Activated T-helper 1 cell treated with anti-CD3 and anti-CD28 coated beads, Interleukin-12 subunit alpha, Interleukin-12 subunit beta, Interleukin-2, Interleukin-4 antibody, amounts not matched to agents 30 ng/mL and 10 ng/mL and 1 ng/mL, durations not matched to agents 14 hours and 24 hours and 36 hours (primary cell): ENCODE measurements around the gene KCNJ18. TPM values are rescaled to one million over a fixed set of nuclear protein-coding genes. Genes with fewer than 3 reads are reported as not detected.
"Not testable (repeated sequence)": the region's sequence is repeated elsewhere in the genome, so short reads cannot be mapped to it uniquely, and the experiment has no call there.

Experiments
- DNase-seq: peaks from one replicate; pipeline ENCODE4 v3.0.0; 2021; ENCODE audit warnings: low spot score
- H3K27ac Mint-ChIP-seq: one replicate; pipeline ENCODE4 v1.8.0; 2021; ENCODE audit warnings: mild to moderate bottlenecking, mixed read lengths
- H3K27me3 Mint-ChIP-seq: one replicate; pipeline ENCODE4 v1.8.0; 2022; ENCODE audit warnings: mild to moderate bottlenecking, moderate library complexity, mixed read lengths; ENCODE audit not compliant: insufficient read depth
- H3K36me3 Mint-ChIP-seq: one replicate; pipeline ENCODE4 v1.8.0; 2021; ENCODE audit warnings: low read depth, mixed read lengths
- H3K4me1 Mint-ChIP-seq: one replicate; pipeline ENCODE4 v1.8.0; 2021; ENCODE audit warnings: low read depth, mixed read lengths
- H3K4me3 Mint-ChIP-seq: one replicate; pipeline ENCODE4 v1.8.0; 2021; ENCODE audit warnings: mild to moderate bottlenecking, moderate library complexity, mixed read lengths
- H3K9me3 Mint-ChIP-seq: one replicate; pipeline ENCODE4 v1.8.0; 2021; ENCODE audit warnings: mixed read lengths
- intact Hi-C: fragments of 100-400 bp; cut with micrococcal nuclease; formaldehyde crosslinking; loops from one replicate; pipeline ENCODE4 v1.15.1; 2024
- total RNA-seq: library from RNA; stranded (reverse); gene quantifications from 2 replicates; pipeline ENCODE4 v1.2.3, GENCODE V29; 2022

The KCNJ18 gene
- total RNA-seq, result not detected in 2 replicates

GRCh38 chr17:21691883-21692703 lies at the start of gene KCNJ18:
KCNJ18 (plus strand) TSS chr17:21692523; CDS start chr17:21702787, 10,264 bp downstream.
- H3K36me3 Mint-ChIP-seq, H3K4me3 Mint-ChIP-seq, H3K27me3 Mint-ChIP-seq, H3K27ac Mint-ChIP-seq, intact Hi-C loops, DNase-seq, H3K4me1 Mint-ChIP-seq, H3K9me3 Mint-ChIP-seq: not testable (repeated sequence)

GRCh38 chr17:21648125-21648524 lies 44.2 kb upstream of the KCNJ18 start:
- H3K27me3 Mint-ChIP-seq, H3K27ac Mint-ChIP-seq, H3K36me3 Mint-ChIP-seq, H3K9me3 Mint-ChIP-seq, H3K4me1 Mint-ChIP-seq, intact Hi-C loops, H3K4me3 Mint-ChIP-seq, DNase-seq: not testable (repeated sequence)

- H3K36me3 Mint-ChIP-seq, H3K27ac Mint-ChIP-seq, DNase-seq, H3K9me3 Mint-ChIP-seq, H3K4me1 Mint-ChIP-seq, H3K4me3 Mint-ChIP-seq, H3K27me3 Mint-ChIP-seq, intact Hi-C loops: not testable (repeated sequence)
These were observed 42.3 kb upstream of the KCNJ18 start for GRCh38 chr17:21650043-21650442.

GRCh38 chr17:21652049-21652448 lies 40.3 kb upstream of the KCNJ18 start:
- H3K4me3 Mint-ChIP-seq, H3K36me3 Mint-ChIP-seq, H3K4me1 Mint-ChIP-seq, intact Hi-C loops, H3K27ac Mint-ChIP-seq, H3K9me3 Mint-ChIP-seq, DNase-seq, H3K27me3 Mint-ChIP-seq: not testable (repeated sequence)

GRCh38 chr17:21653211-21653610 lies 39.1 kb upstream of the KCNJ18 start:
- H3K27me3 Mint-ChIP-seq, H3K9me3 Mint-ChIP-seq, H3K4me1 Mint-ChIP-seq, intact Hi-C loops, H3K27ac Mint-ChIP-seq, DNase-seq, H3K36me3 Mint-ChIP-seq, H3K4me3 Mint-ChIP-seq: not testable (repeated sequence)

- H3K4me1 Mint-ChIP-seq, H3K9me3 Mint-ChIP-seq, H3K36me3 Mint-ChIP-seq, intact Hi-C loops, H3K27me3 Mint-ChIP-seq, H3K4me3 Mint-ChIP-seq, DNase-seq, H3K27ac Mint-ChIP-seq: not testable (repeated sequence)
These were observed 35.6 kb upstream of the KCNJ18 start for GRCh38 chr17:21656518-21657309.

- intact Hi-C loops, result not testable (repeated sequence)
These were observed 32.7 kb upstream of the KCNJ18 start for GRCh38 chr17:21659635-21660034.

GRCh38 chr17:21661455-21661854 lies 30.9 kb upstream of the KCNJ18 start:
- intact Hi-C loops, H3K27ac Mint-ChIP-seq, H3K4me1 Mint-ChIP-seq, H3K27me3 Mint-ChIP-seq, H3K4me3 Mint-ChIP-seq, H3K9me3 Mint-ChIP-seq, DNase-seq, H3K36me3 Mint-ChIP-seq: not testable (repeated sequence)

More at GRCh38 chr17:21659635-21660034, 32.7 kb upstream of the KCNJ18 start:
- DNase-seq, H3K27me3 Mint-ChIP-seq, H3K27ac Mint-ChIP-seq, H3K9me3 Mint-ChIP-seq, H3K4me3 Mint-ChIP-seq, H3K36me3 Mint-ChIP-seq, H3K4me1 Mint-ChIP-seq: not testable (repeated sequence)

- intact Hi-C loops, H3K4me1 Mint-ChIP-seq, H3K4me3 Mint-ChIP-seq, DNase-seq, H3K27ac Mint-ChIP-seq, H3K36me3 Mint-ChIP-seq, H3K27me3 Mint-ChIP-seq: not testable (repeated sequence)
- H3K9me3 Mint-ChIP-seq, result peaks cover 13% of the 10 kb centered on the region
These were observed 29.2 kb upstream of the KCNJ18 start for GRCh38 chr17:21663166-21663565.

GRCh38 chr17:21663614-21664474 lies 28.5 kb upstream of the KCNJ18 start:
- H3K27ac Mint-ChIP-seq, H3K27me3 Mint-ChIP-seq, DNase-seq, H3K36me3 Mint-ChIP-seq, H3K4me3 Mint-ChIP-seq, H3K4me1 Mint-ChIP-seq, intact Hi-C loops: not testable (repeated sequence)
- H3K9me3 Mint-ChIP-seq, result peaks cover 13% of the 10 kb centered on the region

GRCh38 chr17:21665171-21665570 lies 27.2 kb upstream of the KCNJ18 start:
- H3K4me1 Mint-ChIP-seq, H3K36me3 Mint-ChIP-seq, DNase-seq, intact Hi-C loops, H3K4me3 Mint-ChIP-seq, H3K27ac Mint-ChIP-seq, H3K27me3 Mint-ChIP-seq: not testable (repeated sequence)
- H3K9me3 Mint-ChIP-seq, result peaks cover 13% of the 10 kb centered on the region

GRCh38 chr17:21665935-21666493 lies 26.3 kb upstream of the KCNJ18 start:
- intact Hi-C loops, H3K27me3 Mint-ChIP-seq, H3K4me1 Mint-ChIP-seq, H3K27ac Mint-ChIP-seq, DNase-seq, H3K4me3 Mint-ChIP-seq, H3K36me3 Mint-ChIP-seq: not testable (repeated sequence)
- peaks cover 13% of the 10 kb centered on the region for H3K9me3 Mint-ChIP-seq
